Measurements from ENCODE around the gene IFITM1. TPM values are rescaled to one million over a fixed set of nuclear protein-coding genes. Genes with fewer than 3 reads are reported as not detected.
"Not testable (repeated sequence)": the region's sequence is repeated elsewhere in the genome, so short reads cannot be mapped to it uniquely, and the experiment has no call there.

IFITM1 gene
- total and polyA plus RNA-seq, 4 donors = 12.6 to 113 (median 66.7) TPM

GRCh38 chr11:316891-317301 is 3.1 kb downstream of the IFITM1 start:
- peak overlapping the region; percentile 81 to 92 for H3K27ac ChIP-seq (ENCODE audit: low read depth in 1 of 2, low read length in 2 of 2)
- no peaks in the 10 kb centered on the region for H3K36me3 ChIP-seq (ENCODE audit: control insufficient read depth in 4 of 4, insufficient read depth in 3 of 4, low read depth in 1 of 4, low read length in 3 of 4)
- 70% methylated on average over 7 of the region's 7 CpGs for WGBS
- TF ChIP-seq YY1 (IDR thresholded peaks at IDR 0.05) (no peak), MAX (IDR thresholded peaks at IDR 0.05) (no peak), TAF1 (conservative IDR thresholded peaks at IDR 0.05) (no peak), NR2F2 (IDR thresholded peaks at IDR 0.05) (no peak), ATF3 (IDR thresholded peaks at IDR 0.05) (no peak)
- H3K9ac ChIP-seq (ENCODE audit: low read depth in 1 of 2, low read length in 2 of 2) = no peak overlapping the region
- H3K9me3 ChIP-seq (ENCODE audit: control insufficient read depth in 4 of 4, low read length in 3 of 4) = no peaks in the 10 kb centered on the region
- no peak for DNase-seq (ENCODE audit: low spot score)
- no peaks in the 10 kb centered on the region for H3K27me3 ChIP-seq (ENCODE audit: control insufficient read depth in 4 of 4, insufficient read depth in 4 of 4, low read length in 3 of 4)
- H3K4me1 ChIP-seq (ENCODE audit: control insufficient read depth in 4 of 4, insufficient read depth in 4 of 4, low read length in 3 of 4) = peaks cover 0 to 43% (median 18%) of the 10 kb centered on the region in 4 donors
- H3K4me3 ChIP-seq (ENCODE audit: low read depth in 1 of 3, low read length in 3 of 3) = peak overlapping the region in 1 of 3 donors; percentile 48

GRCh38 chr11:317668-318404 is 4.0 kb downstream of the IFITM1 start:
- H3K9me3 ChIP-seq (ENCODE audit: control insufficient read depth in 4 of 4, low read length in 3 of 4); H3K27me3 ChIP-seq (ENCODE audit: control insufficient read depth in 4 of 4, insufficient read depth in 4 of 4, low read length in 3 of 4); DNase-seq (ENCODE audit: low spot score); H3K4me3 ChIP-seq (ENCODE audit: low read depth in 1 of 3, low read length in 3 of 3); H3K36me3 ChIP-seq (ENCODE audit: control insufficient read depth in 4 of 4, insufficient read depth in 3 of 4, low read depth in 1 of 4, low read length in 3 of 4): not testable (repeated sequence)
- H3K27ac ChIP-seq (ENCODE audit: low read depth in 1 of 2, low read length in 2 of 2) = peak overlapping the region; percentile 3 to 92
- peak overlapping the region in 1 of 2 donors; percentile 4 for H3K9ac ChIP-seq (ENCODE audit: low read depth in 1 of 2, low read length in 2 of 2)
- 33% methylated on average over 15 of the region's 30 CpGs for WGBS
- peaks cover 0 to 34% (median 14%) of the 10 kb centered on the region in 4 donors for H3K4me1 ChIP-seq (ENCODE audit: control insufficient read depth in 4 of 4, insufficient read depth in 4 of 4, low read length in 3 of 4)

- under 1% methylated on average over 17 of the region's 79 CpGs for WGBS
- H3K27ac ChIP-seq (ENCODE audit: low read depth in 1 of 2, low read length in 2 of 2) = peak overlapping the region; percentile 98 to 99
- DNase-seq (ENCODE audit: low spot score) = not testable (repeated sequence)
These were observed 4.7 kb downstream of the IFITM1 start for GRCh38 chr11:318405-319120.

GRCh38 chr11:319121-319887 is 5.5 kb downstream of the IFITM1 start:
- peak overlapping the region; percentile 41 to 96 (median 84) for H3K4me3 ChIP-seq (ENCODE audit: low read depth in 1 of 3, low read length in 3 of 3)
- peak overlapping the region; percentile 98 to 99 for H3K27ac ChIP-seq (ENCODE audit: low read depth in 1 of 2, low read length in 2 of 2)
- H3K9me3 ChIP-seq (ENCODE audit: control insufficient read depth in 4 of 4, low read length in 3 of 4); DNase-seq (ENCODE audit: low spot score); H3K27me3 ChIP-seq (ENCODE audit: control insufficient read depth in 4 of 4, insufficient read depth in 4 of 4, low read length in 3 of 4); H3K36me3 ChIP-seq (ENCODE audit: control insufficient read depth in 4 of 4, insufficient read depth in 3 of 4, low read depth in 1 of 4, low read length in 3 of 4): not testable (repeated sequence)
- WGBS = 4% methylated on average over 20 of the region's 29 CpGs
- H3K4me1 ChIP-seq (ENCODE audit: control insufficient read depth in 4 of 4, insufficient read depth in 4 of 4, low read length in 3 of 4) = peaks cover 0 to 25% (median 8%) of the 10 kb centered on the region in 4 donors
- H3K9ac ChIP-seq (ENCODE audit: low read depth in 1 of 2, low read length in 2 of 2) = peak overlapping the region; percentile 62 to 86
- TF ChIP-seq JUND (IDR thresholded peaks at IDR 0.05) = peak in 1 of 2 donors; percentile 21

More at GRCh38 chr11:318405-319120, 4.7 kb downstream of the IFITM1 start:
- H3K9me3 ChIP-seq (ENCODE audit: control insufficient read depth in 4 of 4, low read length in 3 of 4); H3K36me3 ChIP-seq (ENCODE audit: control insufficient read depth in 4 of 4, insufficient read depth in 3 of 4, low read depth in 1 of 4, low read length in 3 of 4); H3K9ac ChIP-seq (ENCODE audit: low read depth in 1 of 2, low read length in 2 of 2); H3K27me3 ChIP-seq (ENCODE audit: control insufficient read depth in 4 of 4, insufficient read depth in 4 of 4, low read length in 3 of 4): not testable (repeated sequence)
- peaks cover 0 to 26% (median 9%) of the 10 kb centered on the region in 4 donors for H3K4me1 ChIP-seq (ENCODE audit: control insufficient read depth in 4 of 4, insufficient read depth in 4 of 4, low read length in 3 of 4)
- H3K4me3 ChIP-seq (ENCODE audit: low read depth in 1 of 3, low read length in 3 of 3) = peak overlapping the region; percentile 41 to 49 (median 45)

- Histone ChIP-seq H3K4me3 (ENCODE audit: low read depth in 1 of 3, low read length in 3 of 3) (peak overlapping the region; percentile 41 to 96 (median 84)), H3K27ac (ENCODE audit: low read depth in 1 of 2, low read length in 2 of 2) (peak overlapping the region; percentile 98 to 99), H3K9ac (ENCODE audit: low read depth in 1 of 2, low read length in 2 of 2) (peak overlapping the region; percentile 62 to 86), H3K4me1 (ENCODE audit: control insufficient read depth in 4 of 4, insufficient read depth in 4 of 4, low read length in 3 of 4) (peaks cover 0 to 23% (median 8%) of the 10 kb centered on the region in 4 donors)
- 9% methylated on average over 7 of the region's 10 CpGs for WGBS
- H3K36me3 ChIP-seq (ENCODE audit: control insufficient read depth in 4 of 4, insufficient read depth in 3 of 4, low read depth in 1 of 4, low read length in 3 of 4); H3K9me3 ChIP-seq (ENCODE audit: control insufficient read depth in 4 of 4, low read length in 3 of 4); H3K27me3 ChIP-seq (ENCODE audit: control insufficient read depth in 4 of 4, insufficient read depth in 4 of 4, low read length in 3 of 4); DNase-seq (ENCODE audit: low spot score): not testable (repeated sequence)
These were observed 6.0 kb downstream of the IFITM1 start for GRCh38 chr11:319888-320273.
